OCI-LY7 (cell line): ENCODE data around the gene CASZ1. TPM values are rescaled to one million over a fixed set of nuclear protein-coding genes. Genes with fewer than 3 reads are reported as not detected.

Source experiments
- BruUV-seq: library from RNA; stranded (reverse); fragments of 400-500 nt; replicated peaks from 2 replicates; lab custom pipeline; 2021; lab: Mats Ljungman, UMichigan
- CTCF ChIA-PET: fragments of 300-600 bp; sonication (Branson Sonifier 250); formaldehyde crosslinking; loops from one replicate; lab custom pipeline; 2022; ENCODE audit warnings: antibody characterized with exemption; ENCODE audit not compliant: unreplicated experiment; lab: Charles Lee
- POLR2A ChIA-PET: fragments of 300-600 bp; sonication (Branson Sonifier 250); formaldehyde crosslinking; loops from one replicate; lab custom pipeline; 2022; ENCODE audit warnings: antibody characterized with exemption; lab: Charles Lee
- DNase-seq: peaks from one replicate; pipeline ENCODE4 v3.0.0-alpha.2; 2015; ENCODE audit warnings: low spot score
- H2AFZ ChIP-seq: fragments of 200-600 bp; sonication (generic), shearing (Covaris generic); 2 replicates; pipeline ENCODE4 v1.6.1; 2014; ENCODE audit warnings: mild to moderate bottlenecking, antibody characterized with exemption, low read length, moderate library complexity
- H3K27ac ChIP-seq: fragments of 200-600 bp; sonication (generic); 2 replicates; pipeline ENCODE4 v1.5.1; 2014; ENCODE audit warnings: mixed run types, low read depth, mild to moderate bottlenecking, moderate library complexity, low read length, inconsistent platforms; ENCODE audit not compliant: poor library complexity, severe bottlenecking
- H3K36me3 ChIP-seq: fragments of 200-600 bp; sonication (generic); 2 replicates; pipeline ENCODE4 v1.6.1; 2014; ENCODE audit warnings: mild to moderate bottlenecking, antibody characterized with exemption, low read length, moderate library complexity, mixed read lengths; ENCODE audit not compliant: insufficient read depth
- H3K4me1 ChIP-seq: fragments of 200-600 bp; sonication (generic); 2 replicates; pipeline ENCODE4 v1.5.1; 2014; ENCODE audit warnings: mild to moderate bottlenecking, low read length; ENCODE audit not compliant: insufficient read depth, poor library complexity, severe bottlenecking
- H3K4me2 ChIP-seq: fragments of 200-600 bp; sonication (generic); 2 replicates; pipeline ENCODE4 v1.6.1; 2014; ENCODE audit warnings: mild to moderate bottlenecking, low read length
- H3K4me3 ChIP-seq: fragments of 200-600 bp; sonication (generic); 2 replicates; pipeline ENCODE4 v1.5.1; 2014; ENCODE audit warnings: mild to moderate bottlenecking, low read depth, low read length; ENCODE audit not compliant: poor library complexity, severe bottlenecking
- H3K79me2 ChIP-seq: fragments of 200-600 bp; sonication (generic); 2 replicates; pipeline ENCODE4 v1.6.1; 2016; ENCODE audit warnings: low read depth, mild to moderate bottlenecking, low read length, moderate library complexity, mixed read lengths; ENCODE audit not compliant: insufficient read depth
- H3K9me2 ChIP-seq: fragments of 200-600 bp; sonication (generic); 2 replicates; pipeline ENCODE4 v1.6.1; 2016; ENCODE audit warnings: mild to moderate bottlenecking, low read length, mixed read lengths; ENCODE audit not compliant: insufficient read depth
- H3K9me3 ChIP-seq: fragments of 200-600 bp; sonication (generic); 2 replicates; pipeline ENCODE4 v1.6.1; 2014; ENCODE audit warnings: mild to moderate bottlenecking, mixed run types, low read length, mixed read lengths
- H4K20me1 ChIP-seq: fragments of 200-600 bp; sonication (generic); 2 replicates; pipeline ENCODE4 v1.6.1; 2014; ENCODE audit warnings: mild to moderate bottlenecking, antibody characterized with exemption, low read length, moderate library complexity, mixed read lengths; ENCODE audit not compliant: insufficient read depth
- EZH2phosphoT487 ChIP-seq: fragments of 200-600 bp; sonication (generic); IDR thresholded peaks from 2 replicates; pipeline ENCODE4 v1.6.1; 2018; ENCODE audit warnings: low read depth, borderline replicate concordance, mild to moderate bottlenecking, mixed run types, antibody characterized with exemption, low read length, moderate library complexity, mixed read lengths
- intact Hi-C: fragments of 100-400 bp; cut with micrococcal nuclease; formaldehyde crosslinking; loops from one replicate; pipeline ENCODE4 v1.10.0; 2022; ENCODE audit not compliant: unreplicated experiment
- total RNA-seq, 2 experiments: library from RNA; depleted of rRNA in 1 of 2; stranded (reverse); fragments of >200 nt in 1 of 2; shearing (Covaris generic) in 1 of 2; gene quantifications; 2 replicates each; pipeline ENCODE4 v1.2.3, GENCODE V29; 2014 to 2022
- TF ChIP-seq, protein P1 (sequence below): fragments of 200-600 bp; sonication (generic); conservative IDR thresholded peaks from 2 replicates; pipeline ENCODE4 v1.5.1; 2014; ENCODE audit warnings: mild to moderate bottlenecking, antibody characterized with exemption, low read length, moderate library complexity, mixed read lengths

Gene CASZ1
- total RNA-seq, 2 experiments from 2014 or later: 3.3 to 3.9 TPM

DNA sequence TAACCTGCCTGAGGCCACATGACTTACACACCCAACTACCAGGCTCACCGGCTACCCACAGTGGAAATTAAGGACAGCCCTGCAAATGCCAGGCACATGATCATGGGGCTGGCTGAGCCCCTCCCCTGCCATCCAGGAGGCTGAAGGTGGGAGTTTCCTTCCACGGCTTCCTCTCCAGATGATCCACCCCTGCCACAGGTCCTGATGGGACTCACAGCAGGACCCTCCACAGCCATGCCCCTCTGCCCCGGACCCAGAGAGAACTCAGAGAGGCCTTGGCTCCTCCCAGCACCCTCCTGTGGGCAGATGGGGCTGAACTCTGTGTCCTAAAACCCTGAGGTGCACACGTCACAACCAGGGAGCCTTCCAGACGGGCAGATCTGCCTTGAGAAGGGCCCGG lies 29.1 kb upstream of the CASZ1 start:
- ChIA-PET POLR2A (no interaction called here), CTCF (no interaction called here)
- Histone ChIP-seq H3K79me2 (no peaks in the 10 kb centered on the region), H3K9me2 (no peaks in the 10 kb centered on the region), H4K20me1 (no peaks in the 10 kb centered on the region), H3K36me3 (no peaks in the 10 kb centered on the region), H3K4me3 (no peak overlapping the region), H3K4me1 (no peaks in the 10 kb centered on the region), H3K9me3 (no peaks in the 10 kb centered on the region), H2AFZ (no peak overlapping the region), H3K4me2 (no peak overlapping the region), H3K27ac (no peak overlapping the region)
- BruUV-seq: no TSS peak
- intact Hi-C loops: no loop called here
- TF ChIP-seq, protein P1, sequence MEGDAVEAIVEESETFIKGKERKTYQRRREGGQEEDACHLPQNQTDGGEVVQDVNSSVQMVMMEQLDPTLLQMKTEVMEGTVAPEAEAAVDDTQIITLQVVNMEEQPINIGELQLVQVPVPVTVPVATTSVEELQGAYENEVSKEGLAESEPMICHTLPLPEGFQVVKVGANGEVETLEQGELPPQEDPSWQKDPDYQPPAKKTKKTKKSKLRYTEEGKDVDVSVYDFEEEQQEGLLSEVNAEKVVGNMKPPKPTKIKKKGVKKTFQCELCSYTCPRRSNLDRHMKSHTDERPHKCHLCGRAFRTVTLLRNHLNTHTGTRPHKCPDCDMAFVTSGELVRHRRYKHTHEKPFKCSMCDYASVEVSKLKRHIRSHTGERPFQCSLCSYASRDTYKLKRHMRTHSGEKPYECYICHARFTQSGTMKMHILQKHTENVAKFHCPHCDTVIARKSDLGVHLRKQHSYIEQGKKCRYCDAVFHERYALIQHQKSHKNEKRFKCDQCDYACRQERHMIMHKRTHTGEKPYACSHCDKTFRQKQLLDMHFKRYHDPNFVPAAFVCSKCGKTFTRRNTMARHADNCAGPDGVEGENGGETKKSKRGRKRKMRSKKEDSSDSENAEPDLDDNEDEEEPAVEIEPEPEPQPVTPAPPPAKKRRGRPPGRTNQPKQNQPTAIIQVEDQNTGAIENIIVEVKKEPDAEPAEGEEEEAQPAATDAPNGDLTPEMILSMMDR: no peak
- no peak for TF ChIP-seq EZH2phosphoT487
- no peak for DNase-seq

DNA sequence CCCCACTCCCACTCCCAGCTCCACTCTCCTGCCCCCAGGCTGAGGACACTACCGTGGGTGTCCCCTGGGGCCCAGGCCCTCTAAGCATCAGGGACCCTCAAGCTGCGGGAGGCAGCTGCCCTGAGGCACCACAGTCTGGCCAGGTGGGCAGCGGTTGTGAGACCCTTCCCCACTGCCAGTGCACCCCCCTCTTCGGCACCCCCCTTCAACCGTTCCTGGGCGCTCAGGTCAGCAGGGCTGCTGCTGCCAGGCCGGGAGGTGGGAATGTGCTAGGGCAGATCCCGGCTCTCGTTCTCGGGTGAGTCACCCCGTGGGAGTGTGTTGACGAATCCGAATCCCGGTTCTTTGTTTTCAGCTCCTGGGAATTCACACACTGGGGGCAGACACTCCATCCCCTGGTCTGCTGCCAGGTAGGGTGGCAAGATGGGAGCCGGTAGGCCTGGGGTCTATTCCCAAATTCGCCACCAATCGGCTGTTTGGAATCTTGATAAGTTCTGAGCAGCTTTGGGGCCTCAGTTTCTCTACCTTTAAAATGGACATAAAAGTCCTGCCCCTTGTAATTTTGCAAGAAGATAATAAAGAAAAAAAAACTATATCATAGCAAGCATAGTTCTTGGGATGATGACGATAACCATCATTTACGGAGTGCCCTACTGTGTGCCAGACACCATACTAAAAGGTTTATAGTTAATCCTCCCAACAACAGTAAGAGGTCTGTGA lies 28.5 kb upstream of the CASZ1 start:
- H3K27ac ChIP-seq: no peak overlapping the region
- CTCF ChIA-PET: interaction anchor here (0.5 kb wide), 1 partner anchor 167 kb away, joined by 29 read pairs; no protein-coding TSS in a partner anchor
- no peaks in the 10 kb centered on the region for H3K9me2 ChIP-seq
- H4K20me1 ChIP-seq: no peaks in the 10 kb centered on the region
- H3K4me1 ChIP-seq: no peaks in the 10 kb centered on the region
- H3K4me3 ChIP-seq: no peak overlapping the region
- H3K9me3 ChIP-seq: no peaks in the 10 kb centered on the region
- TF ChIP-seq EZH2phosphoT487: no peak
- TF ChIP-seq, protein P1: no peak
- H2AFZ ChIP-seq: no peak overlapping the region
- no peak overlapping the region for H3K4me2 ChIP-seq
- no peak for DNase-seq
- POLR2A ChIA-PET: interaction anchor here (0.6 kb wide), 1 partner anchor 81 kb away, joined by 5 read pairs; no protein-coding TSS in a partner anchor
- H3K79me2 ChIP-seq: no peaks in the 10 kb centered on the region
- intact Hi-C loops: no loop called here
- no TSS peak for BruUV-seq
- no peaks in the 10 kb centered on the region for H3K36me3 ChIP-seq

DNA sequence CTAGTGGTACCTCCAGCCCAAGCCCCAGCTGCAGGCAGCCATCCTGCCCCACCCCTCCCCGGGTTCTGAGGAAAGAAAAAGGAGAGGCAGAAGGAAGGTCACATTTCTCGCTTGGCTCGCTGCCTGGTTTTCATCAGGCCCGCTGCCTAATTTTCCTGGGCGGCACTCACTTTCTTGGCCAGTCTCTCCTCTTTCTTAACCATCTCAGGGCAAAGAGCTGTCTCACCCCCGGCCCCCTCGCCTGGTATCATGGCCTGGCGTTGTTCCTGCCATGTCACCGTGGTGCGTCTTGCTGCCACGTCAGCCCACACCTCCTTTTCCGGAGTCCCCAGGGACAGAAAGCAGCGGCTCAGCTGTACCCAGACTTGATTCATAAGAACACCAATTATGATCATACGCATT lies 26.6 kb upstream of the CASZ1 start:
- H3K27ac ChIP-seq: no peak overlapping the region
- no peaks in the 10 kb centered on the region for H3K9me2 ChIP-seq
- no peak overlapping the region for H2AFZ ChIP-seq
- no peaks in the 10 kb centered on the region for H3K36me3 ChIP-seq
- no peaks in the 10 kb centered on the region for H3K79me2 ChIP-seq
- no peak overlapping the region for H3K4me2 ChIP-seq
- no TSS peak for BruUV-seq
- intact Hi-C loops: no loop called here
- TF ChIP-seq, protein P1: no peak
- TF ChIP-seq EZH2phosphoT487: no peak
- CTCF ChIA-PET: no interaction called here
- no peak for DNase-seq
- H3K4me3 ChIP-seq: no peak overlapping the region
- no peaks in the 10 kb centered on the region for H3K4me1 ChIP-seq
- H3K9me3 ChIP-seq: no peaks in the 10 kb centered on the region
- H4K20me1 ChIP-seq: no peaks in the 10 kb centered on the region
- POLR2A ChIA-PET: no interaction called here
